G401.6 (cell line): Measurements from ENCODE around the gene MED10.

Source experiments
- FAIRE-seq: peaks from 2 replicates; lab custom pipeline; 2012; peaks lifted over from hg19 to GRCh38; lab: Jason Lieb, UNC

The MED10 gene

DNA sequence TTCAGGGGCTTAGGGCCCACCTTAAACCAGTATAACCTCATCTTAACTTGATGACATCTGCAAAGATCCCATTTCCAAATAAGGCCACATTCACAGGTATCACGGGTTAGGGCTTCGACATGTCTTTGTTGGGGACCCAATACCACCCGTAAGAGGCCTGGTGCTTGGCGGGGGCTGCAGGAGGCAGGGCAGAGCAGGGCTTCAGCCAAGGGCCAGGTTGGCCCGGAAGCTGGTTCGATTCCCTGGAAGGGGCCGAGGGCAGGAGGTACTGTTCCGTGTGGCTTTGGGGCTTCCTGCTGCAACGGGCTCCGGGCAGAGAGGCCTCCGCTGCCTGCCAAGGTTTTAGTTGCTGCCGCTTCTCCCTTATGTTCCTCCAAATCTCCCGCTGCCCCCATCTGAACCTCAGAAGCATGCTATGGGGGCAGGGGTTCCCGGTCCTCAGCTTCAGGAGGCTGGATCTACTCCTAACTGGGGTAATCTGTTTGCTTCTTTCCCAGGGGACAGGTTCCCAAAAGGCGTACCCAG lies 29.8 kb downstream of the MED10 start:
- no peak for FAIRE-seq

GRCh38 chr5:6347673-6348072 lies 30.7 kb downstream of the MED10 start:
- FAIRE-seq = no peak

- FAIRE-seq = no peak
These were observed 31.2 kb downstream of the MED10 start for GRCh38 chr5:6347165-6347564.

GRCh38 chr5:6344593-6344989 lies 33.8 kb downstream of the MED10 start:
- FAIRE-seq = no peak

DNA sequence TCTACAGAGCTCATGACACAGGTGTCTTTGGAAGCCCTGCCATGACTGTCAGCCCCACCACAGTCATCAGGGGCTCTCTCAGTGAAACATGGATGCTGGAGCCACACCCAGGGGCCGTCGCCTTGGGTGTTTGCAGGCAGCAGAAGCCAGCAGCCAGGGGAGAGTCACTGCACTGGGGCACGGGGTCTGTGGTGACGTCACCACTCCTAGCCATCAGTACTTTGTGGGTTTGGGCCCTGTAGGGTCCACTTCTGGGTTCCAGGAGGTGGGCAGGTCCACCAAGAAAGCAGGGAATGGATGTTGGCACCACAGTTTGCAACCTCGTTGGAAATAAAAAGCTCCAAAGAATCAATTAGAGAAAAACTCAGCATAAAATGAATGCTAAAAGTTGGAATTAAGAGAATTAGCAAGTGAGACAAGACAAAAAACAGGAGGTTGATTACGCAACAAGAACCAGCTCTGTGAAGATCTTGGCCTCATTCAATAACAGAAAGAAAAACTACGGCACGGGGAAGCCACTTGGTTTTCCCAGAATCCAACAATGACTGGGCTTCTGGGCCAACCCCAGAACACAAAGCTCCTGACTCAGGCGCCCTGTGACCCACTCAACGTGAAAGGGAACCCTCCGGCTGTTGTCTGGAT lies 34.3 kb downstream of the MED10 start:
- FAIRE-seq = no peak

DNA sequence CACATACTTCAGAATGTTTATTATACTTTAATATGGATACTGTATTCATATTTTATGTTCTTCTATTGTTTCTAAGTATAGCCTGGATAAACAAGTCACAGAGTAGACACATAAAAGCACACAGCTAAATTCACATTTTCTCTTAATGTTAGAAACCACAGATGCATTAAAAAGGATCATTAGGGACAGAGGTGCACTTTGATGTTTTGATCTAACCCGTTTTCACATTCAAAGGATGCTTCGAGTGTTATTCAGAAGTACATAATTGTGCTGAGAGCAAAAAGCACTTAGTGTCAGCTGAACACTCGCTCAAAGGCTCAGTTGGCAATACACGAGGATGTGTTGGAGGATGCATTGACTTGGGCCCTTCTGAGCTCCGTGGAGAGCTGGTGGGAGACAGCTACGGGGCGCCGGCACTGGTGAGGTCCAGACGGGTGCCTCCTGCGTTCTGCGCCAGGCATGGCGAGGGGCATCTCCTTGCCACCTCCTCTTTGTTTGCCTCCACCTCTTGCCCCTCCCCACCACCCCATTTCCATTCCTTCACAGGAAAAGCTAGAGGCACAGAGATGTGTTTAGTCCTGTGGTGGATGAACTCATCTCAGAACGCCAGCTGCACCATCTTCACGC lies 35.5 kb downstream of the MED10 start:
- no peak for FAIRE-seq

GRCh38 chr5:6340100-6340499 lies 38.2 kb downstream of the MED10 start:
- no peak for FAIRE-seq

DNA sequence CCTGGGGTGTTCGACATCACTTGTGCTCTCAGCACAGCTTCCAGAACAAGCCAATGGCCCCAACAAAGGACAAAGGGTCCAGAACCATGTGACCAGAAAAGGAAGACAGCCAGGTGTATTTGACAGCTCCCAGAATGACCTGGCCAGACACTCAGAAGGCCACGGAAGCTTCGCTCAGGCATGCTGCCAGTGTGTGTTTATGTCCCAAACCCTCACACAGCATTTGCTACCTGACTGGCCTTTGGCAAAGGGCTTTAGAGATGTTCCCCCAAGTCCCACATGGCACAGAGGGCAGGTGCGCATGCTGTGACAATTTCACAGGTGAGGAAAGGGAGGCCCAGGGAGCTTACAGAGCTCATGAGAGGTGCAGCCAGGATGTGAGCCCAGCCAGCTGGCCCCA lies 39.5 kb downstream of the MED10 start:
- FAIRE-seq = no peak

- no peak for FAIRE-seq
These were observed 40.2 kb downstream of the MED10 start for GRCh38 chr5:6338135-6338534.

DNA sequence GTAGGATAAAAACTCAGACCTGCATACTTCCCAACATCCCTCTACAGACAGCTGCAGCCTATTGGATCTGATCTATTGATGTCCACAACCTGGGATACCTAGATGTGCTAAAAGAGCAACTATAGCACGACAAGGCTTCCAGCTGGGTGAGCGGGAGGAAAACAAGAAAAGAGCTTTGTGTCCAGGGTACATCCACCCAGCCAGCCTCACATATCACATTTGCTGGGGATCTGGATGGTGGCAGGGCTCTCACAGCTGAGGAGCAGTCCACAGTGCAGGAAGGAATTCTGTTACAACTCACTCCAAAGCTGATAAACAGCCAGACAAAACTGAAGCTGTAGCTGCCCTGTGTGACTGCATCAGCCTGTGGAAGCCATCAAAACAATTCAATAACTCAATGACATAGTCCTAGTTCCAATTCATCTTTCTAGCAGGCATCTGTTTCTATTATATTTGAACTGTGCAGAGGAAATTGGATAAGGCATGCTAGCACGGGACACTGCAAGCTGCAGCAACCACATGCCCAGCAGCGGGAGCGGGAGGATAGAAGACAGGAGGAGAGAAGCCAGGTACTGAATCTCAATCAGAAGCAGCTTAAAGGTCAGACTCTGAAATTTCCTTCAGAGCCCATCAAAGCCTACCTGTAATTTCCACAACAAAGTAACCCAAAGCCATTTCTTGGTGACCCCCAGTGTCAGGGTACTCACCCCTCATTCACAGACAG lies 45.0 kb downstream of the MED10 start:
- no peak for FAIRE-seq

GRCh38 chr5:6328173-6328572 lies 50.2 kb downstream of the MED10 start:
- FAIRE-seq = no peak

DNA sequence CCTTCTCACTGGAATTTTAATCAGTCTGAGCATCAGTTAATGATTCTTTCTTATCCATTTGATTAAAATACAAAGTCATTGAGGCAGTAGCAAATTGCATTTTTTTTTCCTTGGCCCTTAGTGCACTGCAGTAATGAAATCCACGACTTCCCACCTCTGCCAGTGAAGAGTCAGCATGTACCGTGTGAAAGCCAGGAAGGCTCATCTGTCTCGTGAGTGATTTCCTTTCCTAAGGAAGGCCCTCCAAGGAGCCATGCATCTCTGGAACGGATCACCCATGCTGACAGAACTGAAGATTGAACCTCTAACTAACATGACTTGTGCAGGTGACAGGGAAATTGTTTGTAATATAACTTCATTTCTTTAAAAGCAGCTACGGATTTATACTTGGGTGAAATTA lies 51.6 kb downstream of the MED10 start:
- FAIRE-seq = no peak

DNA sequence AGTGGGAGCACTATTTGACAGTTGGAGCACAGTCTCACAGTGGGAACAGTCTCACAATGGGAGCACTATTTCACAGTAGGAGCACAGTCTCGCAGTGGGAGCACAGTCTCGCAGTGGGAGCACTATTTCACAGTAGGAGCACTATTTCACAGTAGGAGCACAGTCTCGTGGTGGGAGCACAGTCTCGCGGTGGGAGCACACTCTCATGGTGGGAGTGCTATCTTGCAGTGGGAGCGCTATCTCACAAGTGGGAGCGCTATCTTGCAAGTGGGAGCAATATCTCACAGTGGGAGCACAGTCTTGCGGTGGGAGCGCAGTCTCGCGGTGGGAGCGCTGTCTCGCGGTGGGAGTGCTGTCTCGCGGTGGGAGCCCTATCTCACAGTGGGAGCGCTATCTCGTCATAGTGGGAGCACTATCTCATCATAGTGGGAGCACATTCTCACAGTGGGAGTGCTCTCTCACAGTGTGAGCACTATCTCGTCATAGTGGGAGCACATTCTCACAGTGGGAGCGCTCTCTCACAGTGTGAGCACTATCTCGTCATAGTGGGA lies 56.1 kb downstream of the MED10 start:
- FAIRE-seq = no peak
